ENCODE measurements around the gene RASGRF2.

GRCh38 chr5:81167544-81167943 is 207.4 kb downstream of the RASGRF2 start:
- TF ChIP-seq POLR2A (IDR thresholded peaks at IDR 0.05; ENCODE audit: low read depth, low read length) (no peak), POLR2AphosphoS5 (IDR thresholded peaks at IDR 0.05; ENCODE audit: low read depth, low read length) (no peak)
